Pulmonary artery endothelial cell (primary cell): ENCODE measurements around the gene NCKIPSD. TPM values are rescaled to one million over a fixed set of nuclear protein-coding genes. Genes with fewer than 3 reads are reported as not detected.
A peak's percentile ranks its signal among the peaks of the same experiment; 100 is the strongest.

Experiments
- DNase-seq: peaks from one replicate; pipeline ENCODE4 v3.0.0-alpha.2; 2011; ENCODE audit warnings: low read depth, low spot score
- total RNA-seq: library from RNA; depleted of rRNA; stranded (reverse); fragments of >200 nt; gene quantifications from 2 replicates; pipeline ENCODE4 v1.2.3, GENCODE V29; 2014

The NCKIPSD gene
- total RNA-seq, 1 donor from 2014 or later, result 6.9 TPM

GRCh38 chr3:48650723-48651122, 35.0 kb downstream of the NCKIPSD start:
- no peak for DNase-seq

GRCh38 chr3:48648188-48648850, 37.4 kb downstream of the NCKIPSD start:
- DNase-seq, result no peak

- DNase-seq, result no peak
Observed at GRCh38 chr3:48647714-48648113, 38.0 kb downstream of the NCKIPSD start.

- DNase-seq, result no peak
Observed at GRCh38 chr3:48644898-48645760, 40.6 kb downstream of the NCKIPSD start.

- no peak for DNase-seq
Observed at GRCh38 chr3:48642605-48643004, 43.1 kb downstream of the NCKIPSD start.

GRCh38 chr3:48641396-48641795, 44.3 kb downstream of the NCKIPSD start:
- DNase-seq, result no peak

GRCh38 chr3:48639944-48640606, 45.6 kb downstream of the NCKIPSD start:
- DNase-seq, result no peak

- DNase-seq, result no peak
Observed at GRCh38 chr3:48637305-48637704, 48.4 kb downstream of the NCKIPSD start.

GRCh38 chr3:48636149-48636655, 49.5 kb downstream of the NCKIPSD start:
- no peak for DNase-seq

- DNase-seq, result peak; percentile 84
Observed at GRCh38 chr3:48635222-48636021, 50.3 kb downstream of the NCKIPSD start, which contains the start of gene SLC26A6. SLC26A6 (minus strand) TSS chr3:48635461; CDS start chr3:48635393, 68 bp downstream.

GRCh38 chr3:48634661-48635221, 51.0 kb downstream of the NCKIPSD start:
- no peak for DNase-seq

GRCh38 chr3:48633743-48634142, 52.0 kb downstream of the NCKIPSD start:
- DNase-seq, result no peak

- DNase-seq, result no peak
Observed at GRCh38 chr3:48633256-48633655, 52.5 kb downstream of the NCKIPSD start.

- DNase-seq, result no peak
Observed at GRCh38 chr3:48631516-48632448, 53.9 kb downstream of the NCKIPSD start.

GRCh38 chr3:48630833-48631232, 54.9 kb downstream of the NCKIPSD start:
- DNase-seq, result no peak

- DNase-seq, result no peak
Observed at GRCh38 chr3:48630407-48630806, 55.3 kb downstream of the NCKIPSD start.

- DNase-seq, result no peak
Observed at GRCh38 chr3:48629894-48630293, 55.8 kb downstream of the NCKIPSD start.

GRCh38 chr3:48628277-48629017, 57.3 kb downstream of the NCKIPSD start:
- DNase-seq, result no peak

- DNase-seq, result no peak
Observed at GRCh38 chr3:48625600-48625999, 60.1 kb downstream of the NCKIPSD start.
